Cardiac muscle cell (in vitro differentiated cells and primary cell): ENCODE data around the gene GALNT9. TPM values are rescaled to one million over a fixed set of nuclear protein-coding genes. Genes with fewer than 3 reads are reported as not detected.

Experiments used
- DNase-seq, 2 donors: peaks; one replicate each; pipeline versions ENCODE4 v3.0.0 to v3.0.0-alpha.2; 2010 to 2017; ENCODE audit warnings: low read depth in 1 of 2, low spot score in 1 of 2
- H3K27ac ChIP-seq: fragments of 200-600 bp; sonication (generic); 2 replicates; pipeline ENCODE4 v1.5.1; 2016
- H3K27me3 ChIP-seq: fragments of 200-600 bp; sonication (generic); 2 replicates; pipeline ENCODE4 v1.6.0; 2016; ENCODE audit warnings: control low read depth
- H3K36me3 ChIP-seq: fragments of 200-600 bp; sonication (generic); 2 replicates; pipeline ENCODE4 v1.5.1; 2016; ENCODE audit warnings: control low read depth
- H3K4me1 ChIP-seq: fragments of 200-600 bp; sonication (generic); 2 replicates; pipeline ENCODE4 v1.8.1; 2017; ENCODE audit warnings: low read depth, mild to moderate bottlenecking, mixed run types
- H3K4me3 ChIP-seq: fragments of 200-600 bp; sonication (generic); 2 replicates; pipeline ENCODE4 v1.5.1; 2016; ENCODE audit warnings: mild to moderate bottlenecking
- H3K9me3 ChIP-seq: fragments of 200-600 bp; sonication (generic); 2 replicates; pipeline ENCODE4 v1.5.1; 2017; ENCODE audit warnings: low read depth, mild to moderate bottlenecking, control low read depth
- CTCF ChIP-seq: IDR thresholded peaks from 2 replicates; pipeline ENCODE4 v1.5.1; 2012; ENCODE audit warnings: low read depth, mild to moderate bottlenecking, low read length
- polyA plus RNA-seq: library from polyadenylated mRNA; unstranded; fragments of >200 nt; fragmentation: Nextera tagmentation; extraction: Ambion mirVana; gene quantifications from 2 replicates; pipeline ENCODE4 v1.2.1, GENCODE V29; 2016
- total RNA-seq: library from RNA; depleted of rRNA; stranded (reverse); fragments of >200 nt; gene quantifications from 2 replicates; pipeline ENCODE4 v1.2.3, GENCODE V29; 2016

The GALNT9 gene
- total and polyA plus RNA-seq, 2 experiments from 2014 or later: 0.42 to 0.45 TPM

GRCh38 chr12:132191715-132192553 lies 137.5 kb downstream of the GALNT9 start:
- TF ChIP-seq CTCF: peak; percentile 4
- Histone ChIP-seq H3K36me3 (no peaks in the 10 kb centered on the region), H3K27ac (no peak overlapping the region), H3K27me3 (peaks cover 6% of the 10 kb centered on the region), H3K4me3 (no peak overlapping the region), H3K4me1 (no peaks in the 10 kb centered on the region), H3K9me3 (no peaks in the 10 kb centered on the region)
- no peak for DNase-seq

DNA sequence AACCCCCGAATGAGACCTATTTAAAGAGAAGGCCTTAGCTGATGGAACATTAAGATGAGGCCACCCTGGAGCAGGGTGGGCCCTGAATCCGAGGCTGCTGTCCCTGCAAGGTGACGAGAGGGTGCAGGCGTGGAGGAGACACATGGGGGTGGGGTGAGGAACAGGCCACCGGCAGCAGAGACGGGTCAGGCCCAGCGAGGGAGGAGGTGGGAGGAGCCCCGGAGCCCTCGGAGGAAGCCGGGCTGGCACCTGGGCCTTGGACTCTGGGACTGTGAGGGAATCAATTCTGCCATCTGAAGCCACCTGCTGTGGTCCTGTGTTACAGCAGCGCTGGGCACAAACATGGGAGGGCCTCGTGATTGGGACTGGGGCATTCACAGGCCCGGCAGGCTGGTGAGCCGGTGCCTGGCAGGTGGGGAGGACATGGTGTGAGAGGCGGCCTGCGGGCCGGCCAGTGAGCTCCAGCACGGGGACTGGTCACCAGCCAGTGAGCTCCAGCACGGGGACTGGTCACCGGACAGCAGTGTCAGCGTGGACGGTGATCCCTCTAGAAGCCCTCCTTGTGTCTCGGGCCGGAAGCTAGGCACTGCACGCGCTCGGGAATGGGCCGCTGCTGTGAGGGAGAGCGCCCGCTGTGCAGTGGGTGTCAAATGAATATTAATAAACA lies 138.4 kb downstream of the GALNT9 start:
- Histone ChIP-seq H3K27me3 (peaks cover 16% of the 10 kb centered on the region), H3K9me3 (no peaks in the 10 kb centered on the region), H3K4me1 (no peaks in the 10 kb centered on the region), H3K36me3 (no peaks in the 10 kb centered on the region), H3K27ac (no peak overlapping the region), H3K4me3 (no peak overlapping the region)
- TF ChIP-seq CTCF: no peak
- DNase-seq: no peak

GRCh38 chr12:132190012-132190755 lies 139.2 kb downstream of the GALNT9 start:
- Histone ChIP-seq H3K36me3 (no peaks in the 10 kb centered on the region), H3K4me1 (no peaks in the 10 kb centered on the region), H3K4me3 (peak overlapping the region; percentile 30), H3K27ac (peak overlapping the region; percentile 5), H3K9me3 (no peaks in the 10 kb centered on the region), H3K27me3 (peaks cover 20% of the 10 kb centered on the region)
- no peak for TF ChIP-seq CTCF
- DNase-seq: peak in 1 of 2 donors; percentile 48

- H3K27me3 ChIP-seq: peaks cover 21% of the 10 kb centered on the region
- peak overlapping the region; percentile 5 for H3K27ac ChIP-seq
- no peaks in the 10 kb centered on the region for H3K36me3 ChIP-seq
- TF ChIP-seq CTCF: no peak
- peak overlapping the region; percentile 30 for H3K4me3 ChIP-seq
- peak; percentile 94 for DNase-seq
- no peaks in the 10 kb centered on the region for H3K4me1 ChIP-seq
- H3K9me3 ChIP-seq: no peaks in the 10 kb centered on the region
These were observed 139.9 kb downstream of the GALNT9 start for GRCh38 chr12:132189378-132190011.

DNA sequence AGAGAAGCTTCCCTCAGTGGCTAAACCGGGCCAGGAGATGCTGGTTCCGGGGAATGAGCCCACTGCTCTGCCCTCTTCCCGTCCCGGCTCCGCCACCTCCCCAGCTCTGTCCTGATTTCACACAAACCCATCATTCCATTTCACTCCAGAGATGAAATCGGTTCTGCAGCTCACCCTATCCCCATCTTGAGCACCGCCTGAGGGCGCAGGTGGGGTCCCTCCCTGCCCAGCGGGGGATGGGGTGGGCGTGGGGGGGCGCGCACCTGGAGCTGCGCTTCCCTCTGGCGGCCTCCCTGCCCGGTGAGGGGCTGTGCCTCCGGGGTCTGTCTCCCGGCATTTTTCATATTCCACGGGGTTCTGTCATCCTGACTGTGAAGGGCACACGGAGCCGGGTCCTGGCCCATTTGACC lies 140.5 kb downstream of the GALNT9 start:
- no peak for DNase-seq
- H3K36me3 ChIP-seq: no peaks in the 10 kb centered on the region
- no peaks in the 10 kb centered on the region for H3K4me1 ChIP-seq
- no peak for TF ChIP-seq CTCF
- H3K27me3 ChIP-seq: peaks cover 21% of the 10 kb centered on the region
- no peaks in the 10 kb centered on the region for H3K9me3 ChIP-seq
- peak overlapping the region; percentile 30 for H3K4me3 ChIP-seq
- no peak overlapping the region for H3K27ac ChIP-seq
